ENCODE results near the gene CXXC5.
A peak's percentile ranks its signal among the peaks of the same experiment; 100 is the strongest.

DNA sequence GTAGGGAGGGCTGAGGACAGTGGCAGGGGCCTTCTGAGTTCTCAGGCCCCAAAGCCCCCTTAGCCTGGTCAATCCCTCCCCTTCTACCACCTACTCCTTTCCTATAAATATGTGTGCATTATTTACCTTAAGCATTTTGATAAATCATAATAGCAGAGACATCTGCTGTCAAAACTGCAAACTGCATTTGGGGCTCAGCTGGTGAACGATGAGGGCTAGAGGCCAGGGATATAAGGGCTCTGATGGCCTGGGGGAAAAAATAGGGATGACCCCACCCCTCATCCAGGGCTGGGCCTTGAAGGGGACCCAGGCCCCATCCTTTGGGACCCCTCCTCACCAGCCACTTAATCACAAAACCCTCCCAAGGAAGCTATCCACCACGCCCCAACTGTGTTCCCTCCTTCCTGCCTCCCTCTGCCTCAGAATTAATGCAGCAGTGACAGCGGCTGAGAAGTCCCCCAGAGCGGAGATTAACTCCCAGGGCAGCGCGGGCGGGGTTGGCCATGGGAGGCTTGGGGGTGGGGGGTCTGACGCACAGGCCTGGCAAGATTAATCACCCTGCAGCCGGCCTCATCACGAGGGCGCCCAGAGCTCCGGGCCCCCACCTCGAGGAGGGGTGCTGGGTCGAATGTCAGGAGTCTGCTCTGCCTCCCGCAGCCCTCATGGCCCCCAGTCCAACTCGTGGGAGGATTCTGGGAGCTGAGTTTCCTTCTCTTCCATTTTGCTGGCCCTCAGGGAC is 42.1 kb downstream of the CXXC5 start:
- TF ChIP-seq, protein P1, sequence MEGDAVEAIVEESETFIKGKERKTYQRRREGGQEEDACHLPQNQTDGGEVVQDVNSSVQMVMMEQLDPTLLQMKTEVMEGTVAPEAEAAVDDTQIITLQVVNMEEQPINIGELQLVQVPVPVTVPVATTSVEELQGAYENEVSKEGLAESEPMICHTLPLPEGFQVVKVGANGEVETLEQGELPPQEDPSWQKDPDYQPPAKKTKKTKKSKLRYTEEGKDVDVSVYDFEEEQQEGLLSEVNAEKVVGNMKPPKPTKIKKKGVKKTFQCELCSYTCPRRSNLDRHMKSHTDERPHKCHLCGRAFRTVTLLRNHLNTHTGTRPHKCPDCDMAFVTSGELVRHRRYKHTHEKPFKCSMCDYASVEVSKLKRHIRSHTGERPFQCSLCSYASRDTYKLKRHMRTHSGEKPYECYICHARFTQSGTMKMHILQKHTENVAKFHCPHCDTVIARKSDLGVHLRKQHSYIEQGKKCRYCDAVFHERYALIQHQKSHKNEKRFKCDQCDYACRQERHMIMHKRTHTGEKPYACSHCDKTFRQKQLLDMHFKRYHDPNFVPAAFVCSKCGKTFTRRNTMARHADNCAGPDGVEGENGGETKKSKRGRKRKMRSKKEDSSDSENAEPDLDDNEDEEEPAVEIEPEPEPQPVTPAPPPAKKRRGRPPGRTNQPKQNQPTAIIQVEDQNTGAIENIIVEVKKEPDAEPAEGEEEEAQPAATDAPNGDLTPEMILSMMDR (IDR thresholded peaks at IDR 0.05), result peak in 1 of 3 donors; percentile 35
- TF ChIP-seq POLR2A (IDR thresholded peaks at IDR 0.05), result no peak
